ENCODE measurements around the gene ERMAP.

Gene ERMAP

DNA sequence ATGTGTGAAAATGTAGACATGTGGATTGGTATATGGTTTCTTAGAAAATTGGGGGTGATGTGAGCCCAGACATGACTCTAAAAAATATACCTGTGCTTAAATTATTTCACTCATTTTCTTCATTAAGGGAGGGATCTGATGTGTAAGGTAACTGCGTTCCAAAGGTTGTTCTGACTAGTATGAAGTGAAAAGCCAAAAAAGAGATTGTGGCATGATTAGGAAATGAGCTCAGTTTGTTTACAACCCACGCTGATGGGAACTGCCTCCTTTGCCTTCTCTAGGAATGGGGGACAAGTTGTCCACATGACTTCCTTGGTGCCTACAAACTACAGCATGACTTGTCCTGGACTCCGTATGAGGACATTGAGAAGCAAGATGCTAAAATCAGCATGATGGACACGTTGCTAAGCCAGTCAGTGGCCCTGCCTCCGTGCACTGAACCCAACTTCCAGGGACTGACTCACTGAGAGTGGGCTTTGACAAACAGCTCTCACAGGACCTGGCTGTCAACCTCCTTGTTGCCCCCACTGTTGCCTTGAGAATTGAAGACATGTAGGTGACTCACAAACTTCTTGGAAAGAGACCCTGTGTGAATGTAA is 41.9 kb upstream of the ERMAP start:
- in situ Hi-C loops (cut with HindIII; ENCODE audit: low pct_ligation_motif_present, low sequenced_read_pairs): no loop called here
- Histone ChIP-seq H3K4me3 (ENCODE audit: low read depth, low read length) (no peak overlapping the region), H3K36me3 (replicated peaks) (peaks cover 29% of the 10 kb centered on the region), H3K27me3 (replicated peaks) (no peaks in the 10 kb centered on the region), H3K27ac (no peak overlapping the region)
- DNase-seq: no peak
- TF ChIP-seq, protein P1, sequence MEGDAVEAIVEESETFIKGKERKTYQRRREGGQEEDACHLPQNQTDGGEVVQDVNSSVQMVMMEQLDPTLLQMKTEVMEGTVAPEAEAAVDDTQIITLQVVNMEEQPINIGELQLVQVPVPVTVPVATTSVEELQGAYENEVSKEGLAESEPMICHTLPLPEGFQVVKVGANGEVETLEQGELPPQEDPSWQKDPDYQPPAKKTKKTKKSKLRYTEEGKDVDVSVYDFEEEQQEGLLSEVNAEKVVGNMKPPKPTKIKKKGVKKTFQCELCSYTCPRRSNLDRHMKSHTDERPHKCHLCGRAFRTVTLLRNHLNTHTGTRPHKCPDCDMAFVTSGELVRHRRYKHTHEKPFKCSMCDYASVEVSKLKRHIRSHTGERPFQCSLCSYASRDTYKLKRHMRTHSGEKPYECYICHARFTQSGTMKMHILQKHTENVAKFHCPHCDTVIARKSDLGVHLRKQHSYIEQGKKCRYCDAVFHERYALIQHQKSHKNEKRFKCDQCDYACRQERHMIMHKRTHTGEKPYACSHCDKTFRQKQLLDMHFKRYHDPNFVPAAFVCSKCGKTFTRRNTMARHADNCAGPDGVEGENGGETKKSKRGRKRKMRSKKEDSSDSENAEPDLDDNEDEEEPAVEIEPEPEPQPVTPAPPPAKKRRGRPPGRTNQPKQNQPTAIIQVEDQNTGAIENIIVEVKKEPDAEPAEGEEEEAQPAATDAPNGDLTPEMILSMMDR (IDR thresholded peaks at IDR 0.05; ENCODE audit: low read depth, low read length, missing control alignments): no peak

DNA sequence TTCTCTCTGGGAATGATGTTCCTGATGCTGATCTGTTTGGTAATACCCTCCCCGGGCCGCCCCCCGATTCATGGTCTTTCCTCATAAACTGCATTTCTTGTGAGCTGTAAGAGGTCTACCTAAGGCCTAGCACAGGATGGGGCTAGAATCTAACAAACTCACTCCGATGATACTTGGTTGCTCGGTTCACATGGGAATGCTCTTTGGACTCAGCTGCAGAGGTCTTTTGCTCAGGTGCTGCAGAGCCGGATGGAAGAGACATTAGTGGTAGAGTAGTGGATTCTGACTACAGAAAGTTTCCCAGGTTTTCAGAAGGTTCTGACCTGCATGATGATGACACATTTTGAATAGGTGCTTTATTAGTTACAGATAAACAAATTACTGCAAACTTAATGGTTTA is 40.4 kb upstream of the ERMAP start:
- Histone ChIP-seq H3K27me3 (replicated peaks) (no peaks in the 10 kb centered on the region), H3K4me3 (ENCODE audit: low read depth, low read length) (no peak overlapping the region), H3K27ac (no peak overlapping the region), H3K36me3 (replicated peaks) (peaks cover 32% of the 10 kb centered on the region)
- no peak for DNase-seq
- TF ChIP-seq, protein P1 (IDR thresholded peaks at IDR 0.05; ENCODE audit: low read depth, low read length, missing control alignments): no peak
- in situ Hi-C loops (cut with HindIII; ENCODE audit: low pct_ligation_motif_present, low sequenced_read_pairs): no loop called here

DNA sequence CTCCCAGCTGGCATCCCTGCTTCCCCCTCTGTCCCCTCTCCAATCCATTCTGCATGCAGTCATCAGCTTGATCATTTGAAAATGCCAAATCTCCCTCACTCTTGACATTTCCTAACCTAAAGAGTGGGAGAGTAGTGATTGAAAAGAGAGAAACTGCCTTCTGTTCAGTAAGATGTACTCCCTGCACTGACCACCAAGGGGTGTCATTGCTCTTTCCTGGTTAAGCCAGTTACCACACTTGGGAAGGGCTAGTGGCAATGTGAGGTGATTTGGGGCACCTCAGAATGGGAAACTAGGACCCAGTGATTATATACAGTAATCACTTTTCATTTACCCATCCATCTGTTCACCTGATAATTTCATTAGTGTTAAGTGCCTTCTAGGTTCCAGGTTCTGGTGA is 39.1 kb upstream of the ERMAP start:
- H3K36me3 ChIP-seq (replicated peaks): peaks cover 33% of the 10 kb centered on the region
- in situ Hi-C loops (cut with HindIII; ENCODE audit: low pct_ligation_motif_present, low sequenced_read_pairs): no loop called here
- TF ChIP-seq, protein P1 (IDR thresholded peaks at IDR 0.05; ENCODE audit: low read depth, low read length, missing control alignments): peak; percentile 78
- DNase-seq: peak; percentile 39
- H3K4me3 ChIP-seq (ENCODE audit: low read depth, low read length): no peak overlapping the region
- H3K27me3 ChIP-seq (replicated peaks): no peaks in the 10 kb centered on the region
- H3K27ac ChIP-seq: no peak overlapping the region

DNA sequence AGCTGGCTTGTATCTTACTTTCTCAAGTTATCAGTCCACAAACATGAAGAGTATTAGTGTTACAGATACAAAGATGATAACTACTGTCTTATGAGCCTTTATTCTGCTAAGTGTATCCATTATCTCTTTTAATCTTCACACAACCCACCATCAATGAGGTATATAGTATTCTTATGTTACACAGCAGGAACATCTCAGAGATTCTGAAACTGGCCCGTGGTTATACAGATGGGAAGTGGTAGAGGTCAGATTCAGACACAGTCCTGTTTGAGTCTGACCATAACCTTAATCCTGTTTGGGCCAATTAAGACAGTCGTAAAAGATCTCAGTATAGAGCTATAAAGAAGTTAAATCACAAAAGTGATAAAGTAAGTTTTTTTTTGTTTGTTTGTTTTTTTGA is 37.2 kb upstream of the ERMAP start:
- no peak overlapping the region for H3K4me3 ChIP-seq (ENCODE audit: low read depth, low read length)
- TF ChIP-seq, protein P1 (IDR thresholded peaks at IDR 0.05; ENCODE audit: low read depth, low read length, missing control alignments): no peak
- in situ Hi-C loops (cut with HindIII; ENCODE audit: low pct_ligation_motif_present, low sequenced_read_pairs): no loop called here
- no peaks in the 10 kb centered on the region for H3K27me3 ChIP-seq (replicated peaks)
- H3K27ac ChIP-seq: no peak overlapping the region
- no peak for DNase-seq
- peaks cover 27% of the 10 kb centered on the region for H3K36me3 ChIP-seq (replicated peaks)

DNA sequence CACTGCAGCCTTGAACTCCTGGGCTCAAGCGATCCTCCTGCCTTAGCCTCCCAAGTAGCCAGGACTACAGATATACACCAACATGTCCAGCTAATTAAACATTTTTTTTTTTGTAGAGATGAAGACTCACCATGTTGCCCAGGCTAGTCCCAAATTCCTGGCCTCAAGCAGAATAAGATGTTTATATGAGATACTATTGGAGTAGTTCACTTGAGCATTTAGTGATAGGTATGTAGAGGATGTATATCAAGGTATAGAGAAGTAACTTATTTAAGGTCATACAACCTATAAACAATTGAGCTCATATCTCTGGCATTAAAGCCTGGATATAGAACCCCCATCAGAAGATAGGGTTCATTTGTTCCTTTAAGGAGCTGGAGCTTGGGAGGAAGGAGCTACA is 36.7 kb upstream of the ERMAP start:
- in situ Hi-C loops (cut with HindIII; ENCODE audit: low pct_ligation_motif_present, low sequenced_read_pairs): no loop called here
- Histone ChIP-seq H3K27me3 (replicated peaks) (no peaks in the 10 kb centered on the region), H3K27ac (no peak overlapping the region), H3K4me3 (ENCODE audit: low read depth, low read length) (no peak overlapping the region), H3K36me3 (replicated peaks) (peaks cover 22% of the 10 kb centered on the region)
- TF ChIP-seq, protein P1 (IDR thresholded peaks at IDR 0.05; ENCODE audit: low read depth, low read length, missing control alignments): no peak
- no peak for DNase-seq

DNA sequence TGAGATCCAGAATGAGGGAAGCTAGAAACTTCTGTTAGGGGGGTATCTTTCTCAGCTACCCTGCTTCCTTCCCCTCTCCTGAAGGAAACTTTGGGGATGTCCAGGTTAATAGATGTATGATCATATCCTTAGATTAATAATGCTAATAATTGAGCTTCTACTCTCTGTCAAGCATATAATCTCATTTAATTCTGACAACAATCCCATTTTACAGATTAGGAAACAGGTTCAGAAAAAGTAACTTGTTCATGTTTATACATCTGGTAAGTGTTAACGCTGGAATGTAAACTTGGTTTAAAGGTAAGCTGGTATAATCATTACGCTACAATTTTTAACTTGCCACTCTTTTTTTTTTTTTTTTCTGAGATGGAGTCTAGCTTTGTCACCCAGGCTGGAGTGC is 33.8 kb upstream of the ERMAP start:
- in situ Hi-C loops (cut with HindIII; ENCODE audit: low pct_ligation_motif_present, low sequenced_read_pairs): no loop called here
- Histone ChIP-seq H3K4me3 (ENCODE audit: low read depth, low read length) (no peak overlapping the region), H3K27me3 (replicated peaks) (no peaks in the 10 kb centered on the region), H3K36me3 (replicated peaks) (peaks cover 6% of the 10 kb centered on the region), H3K27ac (no peak overlapping the region)
- TF ChIP-seq, protein P1 (IDR thresholded peaks at IDR 0.05; ENCODE audit: low read depth, low read length, missing control alignments): no peak
- no peak for DNase-seq

Measured in brain microvascular endothelial cell (primary cell).